H9 (cell line): Measurements from ENCODE around the gene STRN. TPM values are rescaled to one million over a fixed set of nuclear protein-coding genes. Genes with fewer than 3 reads are reported as not detected.

Experiments
- DNase-seq: peaks from one replicate; pipeline ENCODE4 v3.0.0-alpha.2; 2017
- H2AFZ ChIP-seq: one replicate; pipeline ENCODE4 v1.6.1; 2013; ENCODE audit warnings: mild to moderate bottlenecking, low read length, control low read depth, moderate library complexity
- H2AK5ac ChIP-seq: 2 replicates; pipeline ENCODE4 v1.6.1; 2013; ENCODE audit warnings: low read length, control low read depth, mixed read lengths; ENCODE audit not compliant: insufficient read length
- H2BK120ac ChIP-seq: one replicate; pipeline ENCODE4 v1.6.1; 2013; ENCODE audit warnings: low read depth, mild to moderate bottlenecking, low read length, control low read depth, inconsistent platforms; ENCODE audit not compliant: poor library complexity, severe bottlenecking
- H2BK12ac ChIP-seq: 2 replicates; pipeline ENCODE4 v1.6.1; 2013; ENCODE audit warnings: low read length, control low read depth, mixed read lengths, low read depth; ENCODE audit not compliant: insufficient read length
- H2BK15ac ChIP-seq: 2 replicates; pipeline ENCODE4 v1.6.1; 2013; ENCODE audit warnings: low read depth, low read length, control low read depth
- H2BK20ac ChIP-seq: one replicate; pipeline ENCODE4 v1.6.1; 2013; ENCODE audit warnings: low read depth, mild to moderate bottlenecking, low read length, control low read depth, inconsistent platforms; ENCODE audit not compliant: poor library complexity, severe bottlenecking
- H2BK5ac ChIP-seq: 2 replicates; pipeline ENCODE4 v1.6.1; 2013; ENCODE audit warnings: low read length, control low read depth, mixed read lengths; ENCODE audit not compliant: insufficient read length
- H3K14ac ChIP-seq: 2 replicates; pipeline ENCODE4 v1.6.1; 2013; ENCODE audit warnings: low read length, control low read depth; ENCODE audit not compliant: insufficient read depth
- H3K18ac ChIP-seq: 2 replicates; pipeline ENCODE4 v1.6.1; 2013; ENCODE audit warnings: low read depth, mild to moderate bottlenecking, mixed read lengths, low read length, control low read depth; ENCODE audit not compliant: insufficient read length
- H3K23ac ChIP-seq: 2 replicates; pipeline ENCODE4 v1.6.1; 2013; ENCODE audit warnings: low read length, control low read depth, mixed read lengths, low read depth; ENCODE audit not compliant: insufficient read length
- H3K23me2 ChIP-seq: 2 replicates; pipeline ENCODE4 v1.6.1; 2013; ENCODE audit warnings: low read depth, mild to moderate bottlenecking, mixed read lengths, low read length, control low read depth; ENCODE audit not compliant: insufficient read length, poor library complexity, severe bottlenecking
- H3K27ac ChIP-seq: 2 replicates; pipeline ENCODE4 v1.5.1; 2013; ENCODE audit warnings: low read length, control low read depth, mixed read lengths, low read depth; ENCODE audit not compliant: insufficient read length
- H3K27me3 ChIP-seq: 2 replicates; pipeline ENCODE4 v1.6.1; 2013; ENCODE audit warnings: low read length, control low read depth, inconsistent platforms; ENCODE audit not compliant: insufficient read depth
- H3K4ac ChIP-seq: 2 replicates; pipeline ENCODE4 v1.6.1; 2013; ENCODE audit warnings: low read depth, mild to moderate bottlenecking, control low read depth, inconsistent platforms, low read length, moderate library complexity
- H3K4me1 ChIP-seq: 2 replicates; pipeline ENCODE4 v1.6.1; 2013; ENCODE audit warnings: low read length, control low read depth, inconsistent platforms; ENCODE audit not compliant: insufficient read depth
- H3K4me2 ChIP-seq: 2 replicates; pipeline ENCODE4 v1.6.1; 2013; ENCODE audit warnings: low read length, control low read depth, mixed read lengths; ENCODE audit not compliant: insufficient read length, insufficient read depth
- H3K56ac ChIP-seq: 2 replicates; pipeline ENCODE4 v1.6.1; 2013; ENCODE audit warnings: low read depth, mild to moderate bottlenecking, mixed read lengths, low read length, control low read depth; ENCODE audit not compliant: insufficient read length
- H3K79me1 ChIP-seq: 2 replicates; pipeline ENCODE4 v1.6.1; 2013; ENCODE audit warnings: low read depth, mild to moderate bottlenecking, moderate library complexity, low read length, control low read depth, inconsistent platforms; ENCODE audit not compliant: insufficient read depth, poor library complexity, severe bottlenecking
- H3K79me2 ChIP-seq: 2 replicates; pipeline ENCODE4 v1.6.1; 2013; ENCODE audit warnings: low read length, control low read depth, inconsistent platforms; ENCODE audit not compliant: insufficient read depth
- H3K9ac ChIP-seq: 2 replicates; pipeline ENCODE4 v1.6.1; 2013; ENCODE audit warnings: low read length, control low read depth, mixed read lengths; ENCODE audit not compliant: insufficient read length; ENCODE audit errors: extremely low read depth
- H3K9me3 ChIP-seq: one replicate; pipeline ENCODE4 v1.6.1; 2013; ENCODE audit warnings: low read depth, low read length, inconsistent platforms; ENCODE audit not compliant: control insufficient read depth
- H3T11ph ChIP-seq: one replicate; pipeline ENCODE4 v1.6.1; 2013; ENCODE audit warnings: mild to moderate bottlenecking, low read length, control low read depth, inconsistent platforms
- H4K20me1 ChIP-seq: one replicate; pipeline ENCODE4 v1.6.1; 2013; ENCODE audit not compliant: control insufficient read depth, insufficient read length, insufficient read depth
- H4K5ac ChIP-seq: 2 replicates; pipeline ENCODE4 v1.6.1; 2013; ENCODE audit warnings: low read depth, mild to moderate bottlenecking, mixed read lengths, low read length, control low read depth; ENCODE audit not compliant: insufficient read length
- H4K8ac ChIP-seq: replicated peaks from 2 replicates; pipeline ENCODE4 v1.6.1; 2013; ENCODE audit warnings: low read length, control low read depth, mixed read lengths, low read depth; ENCODE audit not compliant: insufficient read length
- H4K91ac ChIP-seq: 2 replicates; pipeline ENCODE4 v1.6.1; 2013; ENCODE audit warnings: low read depth, mild to moderate bottlenecking, moderate library complexity, mixed read lengths, low read length, control low read depth; ENCODE audit not compliant: insufficient read length
- H3K27ac Mint-ChIP-seq, 3 experiments: 2 replicates in 2 of 3; 3 replicates in 1 of 3; pipeline ENCODE4 v1.8.0; 2020 to 2021; ENCODE audit warnings: mixed read lengths in 3 of 3, mild to moderate bottlenecking in 1 of 3, moderate library complexity in 1 of 3
- H3K27me3 Mint-ChIP-seq: 2 replicates; pipeline ENCODE4 v1.8.0; 2021; ENCODE audit warnings: low read depth, mild to moderate bottlenecking, moderate library complexity, mixed read lengths
- H3K36me3 Mint-ChIP-seq, 3 experiments: 2 replicates in 2 of 3; 3 replicates in 1 of 3; pipeline ENCODE4 v1.8.0; 2020 to 2021; ENCODE audit warnings: low read depth in 3 of 3, mixed read lengths in 3 of 3; ENCODE audit not compliant: insufficient read depth in 1 of 3
- H3K4me1 Mint-ChIP-seq, 2 experiments: 2 replicates each; pipeline ENCODE4 v1.8.0; 2020; ENCODE audit warnings: mixed read lengths in 2 of 2
- H3K4me3 Mint-ChIP-seq, 2 experiments: 2 replicates in 1 of 2; 3 replicates in 1 of 2; pipeline ENCODE4 v1.8.0; 2020 to 2021; ENCODE audit warnings: mild to moderate bottlenecking in 2 of 2, mixed read lengths in 2 of 2, moderate library complexity in 1 of 2
- H3K9me3 Mint-ChIP-seq, 2 experiments: 2 replicates in 1 of 2; 3 replicates in 1 of 2; pipeline ENCODE4 v1.8.0; 2020; ENCODE audit warnings: mild to moderate bottlenecking in 2 of 2, mixed read lengths in 2 of 2, moderate library complexity in 1 of 2
- CTCF ChIP-seq: fragments of 200-600 bp; sonication (generic); conservative IDR thresholded peaks from 3 replicates; pipeline ENCODE4 v1.8.0; 2021; ENCODE audit warnings: antibody characterized with exemption, mild to moderate bottlenecking
- total RNA-seq: library from RNA; stranded (reverse); gene quantifications from 2 replicates; pipeline ENCODE4 v1.2.1, GENCODE V29; 2021

STRN gene
- total RNA-seq, 1 experiment from 2014 or later = 31.7 TPM

- Histone ChIP-seq H3K4me1 (no peaks in the 10 kb centered on the region), H4K91ac (no peak overlapping the region), H3K4ac (no peak overlapping the region), H3K4me2 (no peak overlapping the region), H2BK20ac (no peak overlapping the region), H4K5ac (no peak overlapping the region), H2AFZ (no peak overlapping the region), H3K56ac (no peak overlapping the region), H3K9me3 (no peaks in the 10 kb centered on the region), H2BK120ac (no peak overlapping the region), H3K27ac (no peak overlapping the region), H2BK5ac (no peak overlapping the region), H3T11ph (no peak overlapping the region), H2BK12ac (no peak overlapping the region), H3K18ac (no peak overlapping the region), H2BK15ac (no peak overlapping the region), H3K23ac (peak overlapping the region; percentile 23), H3K14ac (no peak overlapping the region), H3K9ac (no peak overlapping the region), H4K20me1 (no peaks in the 10 kb centered on the region), H2AK5ac (no peak overlapping the region), H3K79me1 (no peaks in the 10 kb centered on the region), H3K27me3 (no peaks in the 10 kb centered on the region), H3K79me2 (no peaks in the 10 kb centered on the region), H4K8ac (no peak overlapping the region), H3K23me2 (no peaks in the 10 kb centered on the region)
- no peak overlapping the region for H3K27ac Mint-ChIP-seq
- H3K9me3 Mint-ChIP-seq = no peaks in the 10 kb centered on the region
- no peaks in the 10 kb centered on the region for H3K27me3 Mint-ChIP-seq
- H3K4me1 Mint-ChIP-seq = peaks cover 8 to 15% of the 10 kb centered on the region in 2 experiments
- peaks cover 0 to 4% (median 0%) of the 10 kb centered on the region in 3 experiments; a peak in 3 of 7 replicates for H3K36me3 Mint-ChIP-seq
- H3K4me3 Mint-ChIP-seq = no peak overlapping the region
- no peak for TF ChIP-seq CTCF
- no peak for DNase-seq
These were observed 53.6 kb downstream of the STRN start for GRCh38 chr2:36912695-36913094.
